Activated CD4-positive, CD25-positive, alpha-beta regulatory T cell treated with anti-CD3 and anti-CD28 coated beads, Interleukin-2, amount 50 U/mL, for 72 hours (primary cell): ENCODE results near the gene FANCD2OS.
"Not testable (repeated sequence)": the region's sequence is repeated elsewhere in the genome, so short reads cannot be mapped to it uniquely, and the experiment has no call there.

Source experiments
- DNase-seq: peaks from one replicate; pipeline ENCODE4 v3.0.0; 2021

FANCD2OS gene

GRCh38 chr3:10108091-10108490 lies at the start of gene FANCD2OS:
FANCD2OS (minus strand) TSS chr3:10108255; CDS start chr3:10104774, 3,481 bp downstream.
- no peak for DNase-seq

GRCh38 chr3:10157031-10157430 lies 49.0 kb upstream of the FANCD2OS start:
- DNase-seq: no peak

GRCh38 chr3:10155658-10156057 lies 47.6 kb upstream of the FANCD2OS start:
- no peak for DNase-seq

- DNase-seq: no peak
Measured at GRCh38 chr3:10155123-10155472, 47.0 kb upstream of the FANCD2OS start.

- DNase-seq: no peak
Measured at GRCh38 chr3:10154335-10155122, 46.5 kb upstream of the FANCD2OS start.

GRCh38 chr3:10150987-10151386 lies 42.9 kb upstream of the FANCD2OS start:
- no peak for DNase-seq

GRCh38 chr3:10149226-10149625 lies 41.2 kb upstream of the FANCD2OS start:
- no peak for DNase-seq

GRCh38 chr3:10145685-10146084 lies 37.6 kb upstream of the FANCD2OS start:
- no peak for DNase-seq

- DNase-seq: no peak
Measured at GRCh38 chr3:10142707-10143560, 34.9 kb upstream of the FANCD2OS start.

- DNase-seq: peak; percentile 37
Measured at GRCh38 chr3:10140996-10141546, 33.0 kb upstream of the FANCD2OS start.

GRCh38 chr3:10137178-10137577 lies 29.1 kb upstream of the FANCD2OS start:
- DNase-seq: no peak

- no peak for DNase-seq
Measured at GRCh38 chr3:10136426-10137005, 28.5 kb upstream of the FANCD2OS start.

- not testable (repeated sequence) for DNase-seq
Measured at GRCh38 chr3:10135872-10136271, 27.8 kb upstream of the FANCD2OS start.

- no peak for DNase-seq
Measured at GRCh38 chr3:10122724-10123123, 14.7 kb upstream of the FANCD2OS start.

- DNase-seq: no peak
Measured at GRCh38 chr3:10121064-10121463, 13.0 kb upstream of the FANCD2OS start.

GRCh38 chr3:10119376-10119775 lies 11.3 kb upstream of the FANCD2OS start:
- no peak for DNase-seq

GRCh38 chr3:10116928-10117327 lies 8.9 kb upstream of the FANCD2OS start:
- no peak for DNase-seq

- no peak for DNase-seq
Measured at GRCh38 chr3:10116138-10116460, 8.0 kb upstream of the FANCD2OS start.

- DNase-seq: peak; percentile 88
Measured at GRCh38 chr3:10115326-10116137, 7.5 kb upstream of the FANCD2OS start, which contains the start of gene BRK1. BRK1 (plus strand) TSS chr3:10115675; CDS start chr3:10115702, 27 bp downstream.

GRCh38 chr3:10106919-10107318 lies 1.1 kb downstream of the FANCD2OS start:
- no peak for DNase-seq

- DNase-seq: no peak
Measured at GRCh38 chr3:10099041-10099440, 9.0 kb downstream of the FANCD2OS start.

GRCh38 chr3:10093678-10094077 lies 14.4 kb downstream of the FANCD2OS start:
- no peak for DNase-seq

GRCh38 chr3:10091387-10091786 lies 16.7 kb downstream of the FANCD2OS start:
- DNase-seq: not testable (repeated sequence)
